ENCODE results near the gene MATR3.

DNA sequence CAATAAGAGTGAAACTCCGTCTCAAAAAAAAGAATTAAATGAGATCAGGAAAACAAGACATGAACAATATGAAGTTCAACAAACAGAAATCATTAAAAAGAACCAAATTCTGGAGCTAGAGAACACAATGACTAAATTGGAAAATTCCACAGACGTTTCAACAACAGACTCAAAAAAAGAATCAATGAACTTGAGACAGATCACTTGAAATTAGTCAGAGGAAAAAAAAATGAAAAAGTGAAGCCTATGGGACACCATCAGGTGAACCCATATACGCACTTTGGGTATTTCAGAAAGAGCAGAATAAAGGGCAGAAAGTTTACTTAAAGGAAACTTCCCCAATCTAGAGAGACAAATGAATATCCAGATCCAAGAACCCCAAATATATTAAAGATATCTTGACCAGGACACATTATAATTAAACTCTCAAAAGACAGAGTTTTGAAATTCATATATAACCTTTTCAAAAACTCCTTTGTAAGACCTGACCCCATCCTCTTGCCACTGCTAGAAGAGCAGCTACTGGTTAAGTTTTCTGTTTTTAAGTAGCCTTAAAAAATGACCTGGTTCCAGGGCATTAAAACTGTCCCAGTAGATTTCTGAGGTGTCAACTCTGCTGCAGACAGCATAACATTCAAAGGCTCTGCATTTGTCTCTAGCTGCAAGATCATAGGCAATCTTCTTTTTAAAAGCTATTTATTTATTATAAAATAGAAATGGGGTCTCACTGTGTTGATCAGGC is 7.7 kb upstream of the MATR3 start:
- no peak for TF ChIP-seq POLR2A (IDR thresholded peaks at IDR 0.05)
- TF ChIP-seq, protein P1, sequence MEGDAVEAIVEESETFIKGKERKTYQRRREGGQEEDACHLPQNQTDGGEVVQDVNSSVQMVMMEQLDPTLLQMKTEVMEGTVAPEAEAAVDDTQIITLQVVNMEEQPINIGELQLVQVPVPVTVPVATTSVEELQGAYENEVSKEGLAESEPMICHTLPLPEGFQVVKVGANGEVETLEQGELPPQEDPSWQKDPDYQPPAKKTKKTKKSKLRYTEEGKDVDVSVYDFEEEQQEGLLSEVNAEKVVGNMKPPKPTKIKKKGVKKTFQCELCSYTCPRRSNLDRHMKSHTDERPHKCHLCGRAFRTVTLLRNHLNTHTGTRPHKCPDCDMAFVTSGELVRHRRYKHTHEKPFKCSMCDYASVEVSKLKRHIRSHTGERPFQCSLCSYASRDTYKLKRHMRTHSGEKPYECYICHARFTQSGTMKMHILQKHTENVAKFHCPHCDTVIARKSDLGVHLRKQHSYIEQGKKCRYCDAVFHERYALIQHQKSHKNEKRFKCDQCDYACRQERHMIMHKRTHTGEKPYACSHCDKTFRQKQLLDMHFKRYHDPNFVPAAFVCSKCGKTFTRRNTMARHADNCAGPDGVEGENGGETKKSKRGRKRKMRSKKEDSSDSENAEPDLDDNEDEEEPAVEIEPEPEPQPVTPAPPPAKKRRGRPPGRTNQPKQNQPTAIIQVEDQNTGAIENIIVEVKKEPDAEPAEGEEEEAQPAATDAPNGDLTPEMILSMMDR (IDR thresholded peaks at IDR 0.05) = no peak
